Aorta (tissue), 5 donors: ENCODE measurements around the gene FOSL1. TPM values are rescaled to one million over a fixed set of nuclear protein-coding genes. Genes with fewer than 3 reads are reported as not detected.
"Not testable (repeated sequence)": the region's sequence is repeated elsewhere in the genome, so short reads cannot be mapped to it uniquely, and the experiment has no call there.

Source experiments
- ATAC-seq: fragments of 200-7000 bp; cut with Tn5 transposase; one replicate; pipeline ENCODE4 v1.9.1; 2022; ENCODE audit warnings: moderate library complexity; ENCODE audit not compliant: low FRiP score
- DNase-seq, 2 donors: peaks; one replicate each; pipeline ENCODE4 v3.0.0-alpha.2; 2020
- H3K27ac ChIP-seq, 2 donors: one replicate each; pipeline ENCODE4 v1.5.1; 2013; ENCODE audit warnings: low read length in 2 of 2, mild to moderate bottlenecking in 2 of 2, moderate library complexity in 2 of 2, control low read depth in 1 of 2, inconsistent platforms in 1 of 2, low read depth in 1 of 2
- H3K27me3 ChIP-seq, 2 donors: one replicate each; pipeline ENCODE4 v1.6.1; 2013; ENCODE audit warnings: control low read depth in 1 of 2, low read length in 1 of 2, mild to moderate bottlenecking in 1 of 2, moderate library complexity in 1 of 2; ENCODE audit not compliant: insufficient read depth in 2 of 2, control insufficient read depth in 1 of 2
- H3K36me3 ChIP-seq, 2 donors: one replicate each; pipeline ENCODE4 v1.6.1; 2013; ENCODE audit warnings: control low read depth in 1 of 2, low read length in 1 of 2, mild to moderate bottlenecking in 1 of 2; ENCODE audit not compliant: insufficient read depth in 2 of 2, control insufficient read depth in 1 of 2
- H3K4me1 ChIP-seq, 2 donors: one replicate each; pipeline ENCODE4 v1.6.1; 2013; ENCODE audit warnings: low read length in 2 of 2, control low read depth in 1 of 2, mild to moderate bottlenecking in 1 of 2, moderate library complexity in 1 of 2; ENCODE audit not compliant: insufficient read depth in 2 of 2, control insufficient read depth in 1 of 2
- H3K4me3 ChIP-seq, 2 donors: one replicate each; pipeline ENCODE4 v1.5.1; 2013; ENCODE audit warnings: low read length in 2 of 2, control low read depth in 1 of 2, mild to moderate bottlenecking in 1 of 2
- H3K9me3 ChIP-seq: one replicate; pipeline ENCODE4 v1.6.1; 2013; ENCODE audit warnings: mild to moderate bottlenecking, low read length; ENCODE audit not compliant: control insufficient read depth
- WGBS, 2 donors: extraction: QIAGEN DNeasy Blood & Tissue Kit; methylation state at CpG; one replicate each; pipeline ENCODE4 v1.1.7; 2013; 5-methylcytosine and 5-hydroxymethylcytosine counted together
- intact Hi-C, 2 donors: fragments of 100-400 bp; cut with DNase I; formaldehyde crosslinking; loops; one replicate each; pipeline versions ENCODE4 v1.14.2 to v1.15.0; 2022
- polyA plus RNA-seq, 2 donors: library from polyadenylated mRNA; stranded (reverse); fragments of 200-250 nt; gene quantifications; one replicate each; pipeline ENCODE4 v1.2.3, GENCODE V29; 2013
- total RNA-seq, 2 donors: library from RNA; stranded (reverse); fragmentation: NEBNext Ultra II Directional; extraction: Animal tissue kit (Norgen Biotek cat#: 25700); gene quantifications; one replicate each; pipeline ENCODE4 v1.2.1, GENCODE V29; 2021
- donor health status: healthy with polysubstance abuse.
- donor health status: Bipolar disorder and iron deficiency.
- donor health status: DM: no; HTN: no; CAD: no.
- donor health status: DM: no; HTN: no; CAD: no.
- donor health status: DM: yes; HTN: yes; CAD: no.

The FOSL1 gene
- total and polyA plus RNA-seq, 4 donors: 1.6 to 31.9 (median 6.8) TPM

- intact Hi-C loops: no loop called here
- H3K27ac ChIP-seq: no peak overlapping the region
These were observed 4.7 kb downstream of the FOSL1 start for GRCh38 chr11:65895482-65895981.

GRCh38 chr11:65894034-65894591, 6.1 kb downstream of the FOSL1 start:
- ATAC-seq: no peak
- 85 to 96% methylated on average over 16 of the region's 16 CpGs for WGBS, 2 donors
- Histone ChIP-seq H3K27ac (peak overlapping the region in 1 of 2 donors; percentile 77), H3K4me1 (no peaks in the 10 kb centered on the region), H3K4me3 (no peak overlapping the region), H3K36me3 (no peaks in the 10 kb centered on the region), H3K27me3 (peaks cover 0 to 5% of the 10 kb centered on the region in 2 donors), H3K9me3 (no peaks in the 10 kb centered on the region)
- DNase-seq: peak; percentile 75 to 82
- intact Hi-C loops: no loop called here

More at GRCh38 chr11:65895482-65895981, 4.7 kb downstream of the FOSL1 start:
- ATAC-seq: no peak
- DNase-seq: no peak
- H3K4me1 ChIP-seq: no peaks in the 10 kb centered on the region
- H3K4me3 ChIP-seq: no peak overlapping the region
- H3K36me3 ChIP-seq: no peaks in the 10 kb centered on the region
- peaks cover 0 to 5% of the 10 kb centered on the region in 2 donors for H3K27me3 ChIP-seq
- H3K9me3 ChIP-seq: no peaks in the 10 kb centered on the region
- 93 to 96% methylated on average over 5 of the region's 5 CpGs for WGBS, 2 donors

GRCh38 chr11:65892661-65893317, 7.4 kb downstream of the FOSL1 start:
- intact Hi-C loops: no loop called here
- ATAC-seq: no peak
- H3K27ac ChIP-seq: peak overlapping the region in 1 of 2 donors; percentile 11
- H3K4me3 ChIP-seq: no peak overlapping the region
- no peaks in the 10 kb centered on the region for H3K36me3 ChIP-seq
- H3K9me3 ChIP-seq: no peaks in the 10 kb centered on the region
- no peak for DNase-seq
- H3K4me1 ChIP-seq: no peaks in the 10 kb centered on the region
- WGBS, 2 donors: 75 to 76% methylated on average over 10 of the region's 10 CpGs
- peaks cover 0 to 5% of the 10 kb centered on the region in 2 donors for H3K27me3 ChIP-seq

GRCh38 chr11:65892137-65892540, 8.0 kb downstream of the FOSL1 start:
- 60% methylated on average over 5 of the region's 5 CpGs for WGBS, 2 donors
- intact Hi-C loops, H3K27me3 ChIP-seq, ATAC-seq, H3K4me3 ChIP-seq, DNase-seq, H3K36me3 ChIP-seq, H3K4me1 ChIP-seq, H3K9me3 ChIP-seq: not testable (repeated sequence)
- H3K27ac ChIP-seq: peak overlapping the region in 1 of 2 donors; percentile 98

GRCh38 chr11:65891219-65892136, 8.7 kb downstream of the FOSL1 start:
- Histone ChIP-seq H3K9me3 (no peaks in the 10 kb centered on the region), H3K27ac (peak overlapping the region; percentile 15 to 98), H3K36me3 (no peaks in the 10 kb centered on the region), H3K27me3 (peaks cover 0 to 5% of the 10 kb centered on the region in 2 donors), H3K4me3 (peak overlapping the region; percentile 35 to 58), H3K4me1 (peaks cover 0 to 3% of the 10 kb centered on the region in 2 donors)
- no peak for ATAC-seq
- DNase-seq: peak in 1 of 2 donors; percentile 62
- 2 to 3% methylated on average over 55 to 57 of the region's 57 CpGs for WGBS, 2 donors
- intact Hi-C loops: no loop called here

GRCh38 chr11:65890324-65891218, 9.6 kb downstream of the FOSL1 start, which contains the start of gene CCDC85B:
Gene CCDC85B, plus strand, starts transcription at chr11:65890673. Its CDS starts 111 bp downstream, at chr11:65890784.
- Histone ChIP-seq H3K4me3 (peak within 1 kb of the TSS; percentile 35 to 58), H3K27me3 (peaks cover 0 to 5% of the 10 kb centered on the region in 2 donors), H3K9me3 (no peaks in the 10 kb centered on the region), H3K27ac (peak within 1 kb of the TSS; percentile 86 to 99), H3K36me3 (no peaks in the 10 kb centered on the region), H3K4me1 (peaks cover 0 to 3% of the 10 kb centered on the region in 2 donors)
- WGBS, 2 donors: 0 to 1% methylated on average over 86 to 94 of the region's 94 CpGs
- DNase-seq (peak; percentile 99), ATAC-seq (peak; percentile 90)
- intact Hi-C loops: no loop called here

GRCh38 chr11:65888163-65888814, 11.9 kb downstream of the FOSL1 start, which contains the start of gene FIBP:
Gene FIBP, minus strand, starts transcription at chr11:65888471. Its CDS starts 53 bp downstream, at chr11:65888418.
- Histone ChIP-seq H3K27me3 (peaks cover 0 to 5% of the 10 kb centered on the region in 2 donors), H3K9me3 (no peaks in the 10 kb centered on the region), H3K4me3 (peak within 1 kb of the TSS; percentile 25 to 57), H3K4me1 (peaks cover 0 to 3% of the 10 kb centered on the region in 2 donors), H3K36me3 (peaks cover 0 to 2% of the 10 kb centered on the region in 2 donors), H3K27ac (peak within 1 kb of the TSS; percentile 88 to 97)
- intact Hi-C loops: loop anchor here (2.0 to 10.0 kb wide), 4 partner anchors 31 to 137 kb away; partner anchors contain the start of genes BANF1 (in 1 of the 2), C11orf68 (in 1 of the 2), CATSPER1 (in 1 of the 2) and DRAP1 (in 1 of the 2)
- DNase-seq: peak; percentile 99
- ATAC-seq: peak; percentile 90
- 0% methylated on average over 48 to 57 of the region's 57 CpGs for WGBS, 2 donors
